IPS-20b (cell line): ENCODE results near the gene PCGF3.

Experiments used
- H3K27ac ChIP-seq: one replicate; pipeline ENCODE4 v1.5.1; 2013; ENCODE audit warnings: low read length
- H3K27me3 ChIP-seq: 2 replicates; pipeline ENCODE4 v1.6.1; 2013; ENCODE audit warnings: mild to moderate bottlenecking, low read length, inconsistent platforms; ENCODE audit not compliant: insufficient read depth
- H3K36me3 ChIP-seq: 2 replicates; pipeline ENCODE4 v1.6.1; 2013; ENCODE audit warnings: low read depth, mild to moderate bottlenecking, inconsistent platforms, low read length, moderate library complexity; ENCODE audit not compliant: insufficient read depth
- H3K4me1 ChIP-seq: 2 replicates; pipeline ENCODE4 v1.6.1; 2013; ENCODE audit warnings: mild to moderate bottlenecking, control low read depth, inconsistent platforms, low read length, moderate library complexity; ENCODE audit not compliant: insufficient read depth
- H3K4me3 ChIP-seq: 2 replicates; pipeline ENCODE4 v1.5.1; 2013; ENCODE audit warnings: mild to moderate bottlenecking, low read length, inconsistent platforms
- H3K9ac ChIP-seq: 2 replicates; pipeline ENCODE4 v1.6.1; 2013; ENCODE audit warnings: low read depth, mild to moderate bottlenecking, inconsistent platforms, low read length, moderate library complexity
- H3K9me3 ChIP-seq: 2 replicates; pipeline ENCODE4 v1.6.1; 2013; ENCODE audit warnings: mild to moderate bottlenecking, low read depth, low read length, inconsistent platforms; ENCODE audit not compliant: insufficient read depth

PCGF3 gene

GRCh38 chr4:761086-761485 lies 55.5 kb downstream of the PCGF3 start:
- H3K27ac ChIP-seq = no peak overlapping the region
- no peaks in the 10 kb centered on the region for H3K4me1 ChIP-seq
- H3K27me3 ChIP-seq = no peaks in the 10 kb centered on the region
- no peaks in the 10 kb centered on the region; the same call in 1 of the 2 replicates for H3K9me3 ChIP-seq
- no peak overlapping the region for H3K9ac ChIP-seq
- no peak overlapping the region for H3K4me3 ChIP-seq
- H3K36me3 ChIP-seq = peaks cover 73% of the 10 kb centered on the region

- H3K4me1 ChIP-seq = no peaks in the 10 kb centered on the region
- H3K27me3 ChIP-seq = no peaks in the 10 kb centered on the region
- H3K36me3 ChIP-seq = peaks cover 76% of the 10 kb centered on the region
- H3K9ac ChIP-seq = no peak overlapping the region
- H3K4me3 ChIP-seq = no peak overlapping the region
- H3K9me3 ChIP-seq = no peaks in the 10 kb centered on the region; the same call in 1 of the 2 replicates
- H3K27ac ChIP-seq = no peak overlapping the region
These were observed 56.1 kb downstream of the PCGF3 start for GRCh38 chr4:761739-762138.

- Histone ChIP-seq H3K9ac (no peak overlapping the region), H3K4me1 (no peaks in the 10 kb centered on the region), H3K4me3 (no peak overlapping the region), H3K27ac (no peak overlapping the region), H3K27me3 (no peaks in the 10 kb centered on the region), H3K9me3 (no peaks in the 10 kb centered on the region; the same call in 1 of the 2 replicates), H3K36me3 (peaks cover 75% of the 10 kb centered on the region)
These were observed 56.9 kb downstream of the PCGF3 start for GRCh38 chr4:762211-763190.

GRCh38 chr4:763191-763810 lies 57.7 kb downstream of the PCGF3 start:
- Histone ChIP-seq H3K4me1 (0 out of 2 replicates have a peak, but pooled peaks cover 2% of the 10 kb centered on the region), H3K27ac (no peak overlapping the region), H3K4me3 (no peak overlapping the region), H3K27me3 (no peaks in the 10 kb centered on the region), H3K9me3 (no peaks in the 10 kb centered on the region; the same call in 1 of the 2 replicates), H3K9ac (no peak overlapping the region), H3K36me3 (peaks cover 83% of the 10 kb centered on the region)

- H3K36me3 ChIP-seq = peaks cover 87% of the 10 kb centered on the region
These were observed 58.3 kb downstream of the PCGF3 start for GRCh38 chr4:763922-764321.

GRCh38 chr4:764405-765169 lies 59.0 kb downstream of the PCGF3 start:
- Histone ChIP-seq H3K4me3 (no peak overlapping the region), H3K4me1 (0 out of 2 replicates have a peak, but pooled peaks cover 2% of the 10 kb centered on the region), H3K9ac (no peak overlapping the region), H3K9me3 (no peaks in the 10 kb centered on the region; the same call in 1 of the 2 replicates), H3K27ac (no peak overlapping the region), H3K27me3 (no peaks in the 10 kb centered on the region), H3K36me3 (peaks cover 94% of the 10 kb centered on the region)

More at GRCh38 chr4:763922-764321, 58.3 kb downstream of the PCGF3 start:
- H3K9ac ChIP-seq = no peak overlapping the region
- H3K27me3 ChIP-seq = no peaks in the 10 kb centered on the region
- H3K27ac ChIP-seq = no peak overlapping the region
- H3K4me1 ChIP-seq = 0 out of 2 replicates have a peak, but pooled peaks cover 2% of the 10 kb centered on the region
- no peaks in the 10 kb centered on the region; the same call in 1 of the 2 replicates for H3K9me3 ChIP-seq
- H3K4me3 ChIP-seq = no peak overlapping the region

GRCh38 chr4:766152-766515 lies 60.5 kb downstream of the PCGF3 start:
- no peaks in the 10 kb centered on the region; the same call in 1 of the 2 replicates for H3K9me3 ChIP-seq
- H3K27me3 ChIP-seq = no peaks in the 10 kb centered on the region
- H3K36me3 ChIP-seq = peaks cover 92% of the 10 kb centered on the region
- H3K4me1 ChIP-seq = 0 out of 2 replicates have a peak, but pooled peaks cover 2% of the 10 kb centered on the region
- H3K27ac ChIP-seq = no peak overlapping the region
- no peak overlapping the region for H3K9ac ChIP-seq
- no peak overlapping the region for H3K4me3 ChIP-seq

GRCh38 chr4:766559-767283 lies 61.1 kb downstream of the PCGF3 start:
- peaks cover 92% of the 10 kb centered on the region for H3K36me3 ChIP-seq
- no peak overlapping the region for H3K4me3 ChIP-seq
- H3K9ac ChIP-seq = no peak overlapping the region
- no peaks in the 10 kb centered on the region; the same call in 1 of the 2 replicates for H3K9me3 ChIP-seq
- H3K27me3 ChIP-seq = no peaks in the 10 kb centered on the region
- H3K27ac ChIP-seq = no peak overlapping the region
- 0 out of 2 replicates have a peak, but pooled peaks cover 2% of the 10 kb centered on the region for H3K4me1 ChIP-seq

- no peak overlapping the region for H3K9ac ChIP-seq
- H3K4me1 ChIP-seq = 0 out of 2 replicates have a peak, but pooled peaks cover 2% of the 10 kb centered on the region
- no peak overlapping the region for H3K27ac ChIP-seq
- H3K36me3 ChIP-seq = peaks cover 86% of the 10 kb centered on the region
- H3K27me3 ChIP-seq = no peaks in the 10 kb centered on the region
- no peaks in the 10 kb centered on the region; the same call in 1 of the 2 replicates for H3K9me3 ChIP-seq
- H3K4me3 ChIP-seq = no peak overlapping the region
These were observed 62.4 kb downstream of the PCGF3 start for GRCh38 chr4:768076-768475.

- Histone ChIP-seq H3K36me3 (peaks cover 79% of the 10 kb centered on the region), H3K27me3 (no peaks in the 10 kb centered on the region), H3K4me3 (no peak overlapping the region), H3K9ac (no peak overlapping the region), H3K4me1 (0 out of 2 replicates have a peak, but pooled peaks cover 2% of the 10 kb centered on the region), H3K9me3 (no peaks in the 10 kb centered on the region), H3K27ac (no peak overlapping the region)
These were observed 63.4 kb downstream of the PCGF3 start for GRCh38 chr4:768995-769394.
